ENCODE data around the gene CTTN.

The CTTN gene

GRCh38 chr11:70470127-70470526 lies 71.8 kb downstream of the CTTN start:
- in situ Hi-C loops (cut with HindIII; ENCODE audit: low sequenced_read_pairs) = no loop called here

GRCh38 chr11:70471254-70471653 lies 72.9 kb downstream of the CTTN start:
- in situ Hi-C loops (cut with HindIII; ENCODE audit: low sequenced_read_pairs) = no loop called here

GRCh38 chr11:70472240-70472639 lies 73.9 kb downstream of the CTTN start:
- in situ Hi-C loops (cut with HindIII; ENCODE audit: low sequenced_read_pairs) = no loop called here

GRCh38 chr11:70473186-70473872 lies 75.0 kb downstream of the CTTN start:
- in situ Hi-C loops (cut with HindIII; ENCODE audit: low sequenced_read_pairs) = no loop called here

GRCh38 chr11:70473873-70474690 lies 75.8 kb downstream of the CTTN start:
- in situ Hi-C loops (cut with HindIII; ENCODE audit: low sequenced_read_pairs) = no loop called here

GRCh38 chr11:70474710-70475109 lies 76.4 kb downstream of the CTTN start:
- in situ Hi-C loops (cut with HindIII; ENCODE audit: low sequenced_read_pairs) = no loop called here

- in situ Hi-C loops (cut with HindIII; ENCODE audit: low sequenced_read_pairs) = no loop called here
Measured at GRCh38 chr11:70476669-70477068, 78.3 kb downstream of the CTTN start.

GRCh38 chr11:70477176-70477575 lies 78.8 kb downstream of the CTTN start:
- in situ Hi-C loops (cut with HindIII; ENCODE audit: low sequenced_read_pairs) = no loop called here

GRCh38 chr11:70477609-70478008 lies 79.3 kb downstream of the CTTN start:
- in situ Hi-C loops (cut with HindIII; ENCODE audit: low sequenced_read_pairs) = no loop called here

- in situ Hi-C loops (cut with HindIII; ENCODE audit: low sequenced_read_pairs) = no loop called here
Measured at GRCh38 chr11:70478166-70478890, 80.0 kb downstream of the CTTN start.

- in situ Hi-C loops (cut with HindIII; ENCODE audit: low sequenced_read_pairs) = no loop called here
Measured at GRCh38 chr11:70480711-70481110, 82.4 kb downstream of the CTTN start.

- in situ Hi-C loops (cut with HindIII; ENCODE audit: low sequenced_read_pairs) = no loop called here
Measured at GRCh38 chr11:70481625-70482528, 83.5 kb downstream of the CTTN start.

- in situ Hi-C loops (cut with HindIII; ENCODE audit: low sequenced_read_pairs) = no loop called here
Measured at GRCh38 chr11:70482529-70482917, 84.2 kb downstream of the CTTN start.

GRCh38 chr11:70483077-70483861 lies 84.9 kb downstream of the CTTN start:
- in situ Hi-C loops (cut with HindIII; ENCODE audit: low sequenced_read_pairs) = no loop called here

GRCh38 chr11:70483917-70484316 lies 85.6 kb downstream of the CTTN start:
- in situ Hi-C loops (cut with HindIII; ENCODE audit: low sequenced_read_pairs) = no loop called here

GRCh38 chr11:70485326-70486025 lies 87.1 kb downstream of the CTTN start:
- in situ Hi-C loops (cut with HindIII; ENCODE audit: low sequenced_read_pairs) = no loop called here

- in situ Hi-C loops (cut with HindIII; ENCODE audit: low sequenced_read_pairs) = no loop called here
Measured at GRCh38 chr11:70486026-70486415, 87.7 kb downstream of the CTTN start.

Data from endothelial cell of hepatic sinusoid (primary cell).